Measurements from ENCODE around the gene DPP8. TPM values are rescaled to one million over a fixed set of nuclear protein-coding genes. Genes with fewer than 3 reads are reported as not detected.

Gene DPP8
- total and polyA plus RNA-seq, 2 donors from 2014 or later = 8.2 to 38.6 TPM

- H3K27me3 ChIP-seq (ENCODE audit: control insufficient read depth, insufficient read depth, low read length) = no peaks in the 10 kb centered on the region
- H3K27ac ChIP-seq (ENCODE audit: low read depth in 2 of 2, low read length in 2 of 2) = no peak overlapping the region
- DNase-seq (no peak), FAIRE-seq (no peak)
- no peak overlapping the region for H3K4me3 ChIP-seq (ENCODE audit: low read length in 3 of 3)
- intact Hi-C loops (cut with DNase I) = no loop called here
- H3K36me3 ChIP-seq (ENCODE audit: control insufficient read depth in 2 of 3, insufficient read depth in 3 of 3, low read length in 3 of 3) = no peaks in the 10 kb centered on the region
- TF ChIP-seq CTCF (IDR thresholded peaks at IDR 0.05; ENCODE audit: borderline replicate concordance, extremely low read depth, insufficient read depth) = no peak
- no peak overlapping the region for H3K9ac ChIP-seq (ENCODE audit: low read length in 3 of 3)
- no peaks in the 10 kb centered on the region for H3K9me3 ChIP-seq (ENCODE audit: control insufficient read depth in 2 of 3, insufficient read depth in 1 of 3, low read length in 3 of 3)
- peaks cover 0 to 5% (median 0%) of the 10 kb centered on the region in 3 donors for H3K4me1 ChIP-seq (ENCODE audit: control insufficient read depth in 2 of 3, insufficient read depth in 2 of 3, low read depth in 1 of 3, low read length in 3 of 3)
Observed at GRCh38 chr15:65547841-65548240, 30.4 kb upstream of the DPP8 start.

- Histone ChIP-seq H3K27me3 (ENCODE audit: control insufficient read depth, insufficient read depth, low read length) (no peaks in the 10 kb centered on the region), H3K9me3 (ENCODE audit: control insufficient read depth in 2 of 3, insufficient read depth in 1 of 3, low read length in 3 of 3) (no peaks in the 10 kb centered on the region), H3K27ac (ENCODE audit: low read depth in 2 of 2, low read length in 2 of 2) (no peak overlapping the region), H3K36me3 (ENCODE audit: control insufficient read depth in 2 of 3, insufficient read depth in 3 of 3, low read length in 3 of 3) (no peaks in the 10 kb centered on the region), H3K9ac (ENCODE audit: low read length in 3 of 3) (no peak overlapping the region), H3K4me1 (ENCODE audit: control insufficient read depth in 2 of 3, insufficient read depth in 2 of 3, low read depth in 1 of 3, low read length in 3 of 3) (no peaks in the 10 kb centered on the region), H3K4me3 (ENCODE audit: low read length in 3 of 3) (no peak overlapping the region)
- DNase-seq = no peak
- intact Hi-C loops (cut with DNase I) = no loop called here
- no peak for TF ChIP-seq CTCF (IDR thresholded peaks at IDR 0.05; ENCODE audit: borderline replicate concordance, extremely low read depth, insufficient read depth)
- no peak for FAIRE-seq
Observed at GRCh38 chr15:65541231-65541820, 23.8 kb upstream of the DPP8 start.

GRCh38 chr15:65540314-65540713 is 22.8 kb upstream of the DPP8 start:
- DNase-seq (no peak), FAIRE-seq (no peak)
- no peaks in the 10 kb centered on the region for H3K36me3 ChIP-seq (ENCODE audit: control insufficient read depth in 2 of 3, insufficient read depth in 3 of 3, low read length in 3 of 3)
- intact Hi-C loops (cut with DNase I) = no loop called here
- H3K4me1 ChIP-seq (ENCODE audit: control insufficient read depth in 2 of 3, insufficient read depth in 2 of 3, low read depth in 1 of 3, low read length in 3 of 3) = no peaks in the 10 kb centered on the region
- no peaks in the 10 kb centered on the region for H3K9me3 ChIP-seq (ENCODE audit: control insufficient read depth in 2 of 3, insufficient read depth in 1 of 3, low read length in 3 of 3)
- no peaks in the 10 kb centered on the region for H3K27me3 ChIP-seq (ENCODE audit: control insufficient read depth, insufficient read depth, low read length)
- no peak overlapping the region for H3K9ac ChIP-seq (ENCODE audit: low read length in 3 of 3)
- H3K4me3 ChIP-seq (ENCODE audit: low read length in 3 of 3) = no peak overlapping the region
- no peak for TF ChIP-seq CTCF (IDR thresholded peaks at IDR 0.05; ENCODE audit: borderline replicate concordance, extremely low read depth, insufficient read depth)
- no peak overlapping the region for H3K27ac ChIP-seq (ENCODE audit: low read depth in 2 of 2, low read length in 2 of 2)

GRCh38 chr15:65535192-65535591 is 17.7 kb upstream of the DPP8 start:
- Histone ChIP-seq H3K4me1 (ENCODE audit: control insufficient read depth in 2 of 3, insufficient read depth in 2 of 3, low read depth in 1 of 3, low read length in 3 of 3) (peaks cover 0 to 4% (median 0%) of the 10 kb centered on the region in 3 donors), H3K36me3 (ENCODE audit: control insufficient read depth in 2 of 3, insufficient read depth in 3 of 3, low read length in 3 of 3) (no peaks in the 10 kb centered on the region), H3K9ac (ENCODE audit: low read length in 3 of 3) (no peak overlapping the region), H3K27me3 (ENCODE audit: control insufficient read depth, insufficient read depth, low read length) (no peaks in the 10 kb centered on the region), H3K9me3 (ENCODE audit: control insufficient read depth in 2 of 3, insufficient read depth in 1 of 3, low read length in 3 of 3) (no peaks in the 10 kb centered on the region), H3K4me3 (ENCODE audit: low read length in 3 of 3) (no peak overlapping the region), H3K27ac (ENCODE audit: low read depth in 2 of 2, low read length in 2 of 2) (no peak overlapping the region)
- TF ChIP-seq CTCF (IDR thresholded peaks at IDR 0.05; ENCODE audit: borderline replicate concordance, extremely low read depth, insufficient read depth) = no peak
- FAIRE-seq = no peak
- intact Hi-C loops (cut with DNase I) = no loop called here
- no peak for DNase-seq
